ENCODE data around the gene DOCK2. TPM values are rescaled to one million over a fixed set of nuclear protein-coding genes. Genes with fewer than 3 reads are reported as not detected.
A peak's percentile ranks its signal among the peaks of the same experiment; 100 is the strongest.

DOCK2 gene
- total RNA-seq, 1 donor from 2014 or later = 0.77 TPM

- Mint-ChIP-seq H3K4me1 (no peaks in the 10 kb centered on the region), H3K27me3 (ENCODE audit: low read depth) (no peaks in the 10 kb centered on the region)
These were observed 402.8 kb downstream of the DOCK2 start for GRCh38 chr5:170039830-170040229.

GRCh38 chr5:170046241-170046640 is 409.2 kb downstream of the DOCK2 start:
- no peak for TF ChIP-seq CTCF (conservative IDR thresholded peaks at IDR 0.05)
- H3K4me1 Mint-ChIP-seq = peaks cover 13% of the 10 kb centered on the region
- DNase-seq (ENCODE audit: low read depth, low spot score) = no peak
- H3K36me3 Mint-ChIP-seq (ENCODE audit: low read depth) = no peaks in the 10 kb centered on the region
- H3K27ac Mint-ChIP-seq (ENCODE audit: unreplicated experiment) = no peak overlapping the region
- peaks cover 2% of the 10 kb centered on the region for H3K27me3 Mint-ChIP-seq (ENCODE audit: low read depth)
- no peaks in the 10 kb centered on the region for H3K9me3 Mint-ChIP-seq
- H3K4me3 Mint-ChIP-seq = no peak overlapping the region

More at GRCh38 chr5:170039830-170040229, 402.8 kb downstream of the DOCK2 start:
- Mint-ChIP-seq H3K4me3 (no peak overlapping the region), H3K36me3 (ENCODE audit: low read depth) (no peaks in the 10 kb centered on the region), H3K27ac (ENCODE audit: unreplicated experiment) (no peak overlapping the region), H3K9me3 (peaks cover 4% of the 10 kb centered on the region)
- TF ChIP-seq CTCF (conservative IDR thresholded peaks at IDR 0.05) = no peak
- DNase-seq (ENCODE audit: low read depth, low spot score) = no peak

- H3K27me3 Mint-ChIP-seq (ENCODE audit: low read depth) = peaks cover 2% of the 10 kb centered on the region
- no peak overlapping the region for H3K4me3 Mint-ChIP-seq
- no peak overlapping the region for H3K27ac Mint-ChIP-seq (ENCODE audit: unreplicated experiment)
- no peak for TF ChIP-seq CTCF (conservative IDR thresholded peaks at IDR 0.05)
- no peaks in the 10 kb centered on the region for H3K9me3 Mint-ChIP-seq
- no peaks in the 10 kb centered on the region for H3K36me3 Mint-ChIP-seq (ENCODE audit: low read depth)
- DNase-seq (ENCODE audit: low read depth, low spot score) = no peak
- H3K4me1 Mint-ChIP-seq = peaks cover 13% of the 10 kb centered on the region
These were observed 412.6 kb downstream of the DOCK2 start for GRCh38 chr5:170049713-170050112.

GRCh38 chr5:170053896-170054295 is 416.8 kb downstream of the DOCK2 start:
- H3K4me3 Mint-ChIP-seq = no peak overlapping the region
- no peak for DNase-seq (ENCODE audit: low read depth, low spot score)
- no peak overlapping the region for H3K27ac Mint-ChIP-seq (ENCODE audit: unreplicated experiment)
- no peak for TF ChIP-seq CTCF (conservative IDR thresholded peaks at IDR 0.05)
- no peaks in the 10 kb centered on the region for H3K36me3 Mint-ChIP-seq (ENCODE audit: low read depth)
- H3K27me3 Mint-ChIP-seq (ENCODE audit: low read depth) = no peaks in the 10 kb centered on the region
- H3K9me3 Mint-ChIP-seq = no peaks in the 10 kb centered on the region
- no peaks in the 10 kb centered on the region for H3K4me1 Mint-ChIP-seq

- no peaks in the 10 kb centered on the region for H3K4me1 Mint-ChIP-seq
- H3K27me3 Mint-ChIP-seq (ENCODE audit: low read depth) = no peaks in the 10 kb centered on the region
- H3K27ac Mint-ChIP-seq (ENCODE audit: unreplicated experiment) = peak overlapping the region; percentile 79
- DNase-seq (ENCODE audit: low read depth, low spot score) = no peak
- TF ChIP-seq CTCF (conservative IDR thresholded peaks at IDR 0.05) = no peak
- H3K4me3 Mint-ChIP-seq = no peak overlapping the region
- H3K9me3 Mint-ChIP-seq = no peaks in the 10 kb centered on the region
- no peaks in the 10 kb centered on the region for H3K36me3 Mint-ChIP-seq (ENCODE audit: low read depth)
These were observed 418.5 kb downstream of the DOCK2 start for GRCh38 chr5:170055606-170056005.
